HepG2 (cell line): ENCODE data around the gene TMEM256. TPM values are rescaled to one million over a fixed set of nuclear protein-coding genes. Genes with fewer than 3 reads are reported as not detected.

Experiments used
- ETV5 ChIP-seq: IDR thresholded peaks from 2 replicates; pipeline ENCODE4 v1.6.1; 2018; ENCODE audit warnings: missing biosample characterization, missing genetic modification reagents, inconsistent platforms, borderline replicate concordance
- GTF2F1 ChIP-seq: fragments of 150-350 bp; IDR thresholded peaks from 2 replicates; pipeline ENCODE4 v1.6.1; 2014; ENCODE audit warnings: low read length
- JUNB ChIP-seq: sonication (generic); formaldehyde crosslinking; IDR thresholded peaks from 2 replicates; pipeline ENCODE4 v1.8.0; 2022; ENCODE audit warnings: missing genetic modification reagents, mild to moderate bottlenecking, borderline replicate concordance
- SRSF1 ChIP-seq: fragments of 200-400 bp; formaldehyde crosslinking; optimal IDR thresholded peaks from 2 replicates; pipeline ENCODE3; 2017; ENCODE audit warnings: mild to moderate bottlenecking, low read depth, low read length, moderate library complexity
- TSC22D2 ChIP-seq: sonication (generic); formaldehyde crosslinking; IDR thresholded peaks from 2 replicates; pipeline ENCODE4 v1.5.1; 2020; ENCODE audit warnings: missing genetic modification reagents, mild to moderate bottlenecking, borderline replicate concordance
- ZNF280D ChIP-seq: sonication (generic); formaldehyde crosslinking; IDR thresholded peaks from 2 replicates; pipeline ENCODE4 v1.5.1; 2020; ENCODE audit warnings: mild to moderate bottlenecking, missing genetic modification reagents
- ZNF737 ChIP-seq: sonication (generic); formaldehyde crosslinking; IDR thresholded peaks from 2 replicates; pipeline ENCODE4 v1.5.0; 2020; ENCODE audit warnings: missing genetic modification reagents, mild to moderate bottlenecking, borderline replicate concordance
- polyA plus RNA-seq, 8 experiments: library from polyadenylated mRNA; depleted of rRNA in 3 of 8; stranded (reverse) in 7 of 8; unstranded in 1 of 8; fragments of >200 nt; fragmentation: Illumina TruSeq in 4 of 8; extraction: Trizol in 4 of 8; gene quantifications; 2 replicates each; pipeline versions ENCODE4 v1.2.1 to v1.2.3, GENCODE V29; 2011 to 2016; ENCODE audit warnings: low read depth in 4 of 8, missing spikeins in 1 of 8, mixed read lengths in 1 of 8; ENCODE audit not compliant: insufficient read depth in 1 of 8
- total RNA-seq, 5 experiments: library from RNA; depleted of rRNA; stranded (reverse); fragments of >200 nt; fragmentation: Illumina TruSeq; extraction: Trizol; gene quantifications; 2 replicates each; pipeline ENCODE4 v1.2.3, GENCODE V29; 2016; ENCODE audit warnings: low read depth in 1 of 5

TMEM256 gene
- total and polyA plus RNA-seq, 2 of the 13 experiments (the other 11 are each of a cell fraction or from before 2014, with no cell fraction given), result 231 to 252 TPM

- TF ChIP-seq JUNB (CRISPR knock-in tag), result no peak
- no peak for TF ChIP-seq ZNF280D (CRISPR knock-in tag)
- no peak for TF ChIP-seq GTF2F1
- no peak for TF ChIP-seq ZNF737 (CRISPR knock-in tag)
- no peak for TF ChIP-seq TSC22D2 (CRISPR knock-in tag)
- peak; percentile 33 for TF ChIP-seq SRSF1
- TF ChIP-seq ETV5 (CRISPR knock-in tag), result no peak
Observed at GRCh38 chr17:7405350-7406234, 1.7 kb upstream of the TMEM256 start (continued).
